ENCODE measurements around the gene RMRP.

Gene RMRP

DNA sequence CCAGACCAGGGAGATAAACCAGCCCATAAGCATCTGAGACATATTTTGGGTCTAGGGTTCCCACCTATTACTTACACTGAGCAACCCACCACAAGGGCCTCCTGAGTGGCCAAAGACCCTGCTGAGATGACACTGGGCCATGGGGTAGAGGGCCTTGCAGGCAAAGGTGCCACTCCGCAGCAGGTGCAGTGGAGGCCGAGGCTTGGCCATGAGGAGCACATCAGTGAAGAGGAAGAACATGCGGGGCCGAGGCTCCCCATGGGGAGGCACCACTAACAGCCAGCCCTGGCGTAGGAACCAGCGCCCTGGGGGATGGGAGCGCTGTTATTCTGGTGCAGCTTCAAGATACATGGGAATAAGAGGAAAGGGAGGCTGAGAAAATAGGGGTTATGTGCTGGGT, 4.6 kb upstream of the RMRP start:
- no peak overlapping the region for H3K4me2 ChIP-seq (ENCODE audit: low read depth, low read length)
- TF ChIP-seq, protein P1, sequence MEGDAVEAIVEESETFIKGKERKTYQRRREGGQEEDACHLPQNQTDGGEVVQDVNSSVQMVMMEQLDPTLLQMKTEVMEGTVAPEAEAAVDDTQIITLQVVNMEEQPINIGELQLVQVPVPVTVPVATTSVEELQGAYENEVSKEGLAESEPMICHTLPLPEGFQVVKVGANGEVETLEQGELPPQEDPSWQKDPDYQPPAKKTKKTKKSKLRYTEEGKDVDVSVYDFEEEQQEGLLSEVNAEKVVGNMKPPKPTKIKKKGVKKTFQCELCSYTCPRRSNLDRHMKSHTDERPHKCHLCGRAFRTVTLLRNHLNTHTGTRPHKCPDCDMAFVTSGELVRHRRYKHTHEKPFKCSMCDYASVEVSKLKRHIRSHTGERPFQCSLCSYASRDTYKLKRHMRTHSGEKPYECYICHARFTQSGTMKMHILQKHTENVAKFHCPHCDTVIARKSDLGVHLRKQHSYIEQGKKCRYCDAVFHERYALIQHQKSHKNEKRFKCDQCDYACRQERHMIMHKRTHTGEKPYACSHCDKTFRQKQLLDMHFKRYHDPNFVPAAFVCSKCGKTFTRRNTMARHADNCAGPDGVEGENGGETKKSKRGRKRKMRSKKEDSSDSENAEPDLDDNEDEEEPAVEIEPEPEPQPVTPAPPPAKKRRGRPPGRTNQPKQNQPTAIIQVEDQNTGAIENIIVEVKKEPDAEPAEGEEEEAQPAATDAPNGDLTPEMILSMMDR (IDR thresholded peaks at IDR 0.05; ENCODE audit: low read length): no peak
- TF ChIP-seq EZH2 (optimal IDR thresholded peaks at IDR 0.05; ENCODE audit: low read depth, low read length) (no peak), EZH2phosphoT487 (IDR thresholded peaks at IDR 0.05; ENCODE audit: low read length) (no peak)

DNA sequence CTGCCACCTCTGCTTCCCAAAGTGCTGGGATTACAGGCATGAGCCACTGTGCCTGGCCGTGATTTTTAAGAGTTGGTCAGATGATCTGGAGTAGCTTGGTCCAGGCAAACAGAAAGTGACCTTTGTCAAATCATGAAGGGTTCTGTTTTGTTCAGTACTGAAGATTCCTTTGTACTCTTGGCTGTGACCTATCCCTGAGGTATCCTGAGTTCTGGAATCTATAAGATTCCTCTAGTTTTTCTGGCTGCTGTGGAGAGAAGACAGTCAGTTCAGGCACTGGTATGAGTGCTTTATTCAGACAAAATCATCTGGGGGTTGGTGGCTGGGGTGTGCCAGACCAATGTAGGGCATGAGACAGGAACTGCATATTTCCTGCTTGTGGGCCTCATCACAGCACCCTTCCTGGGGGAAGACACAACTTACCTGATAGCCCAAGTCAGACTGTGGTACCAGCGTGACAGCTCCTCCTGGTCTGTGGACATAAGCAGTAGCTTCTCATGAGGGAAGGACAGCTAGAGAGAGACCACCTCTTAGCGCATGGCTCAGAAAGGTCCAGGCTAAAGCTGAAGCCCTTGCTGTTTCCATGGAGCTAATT, 4.0 kb upstream of the RMRP start:
- H3K27me3 ChIP-seq (replicated peaks; ENCODE audit: insufficient read depth, low read length): no peaks in the 10 kb centered on the region
- H4K20me1 ChIP-seq (ENCODE audit: insufficient read depth, low read length): no peaks in the 10 kb centered on the region
- H3F3A ChIP-seq (ENCODE audit: insufficient read depth, low read length): peaks cover 36% of the 10 kb centered on the region
- no peak for TF ChIP-seq EZH2phosphoT487 (IDR thresholded peaks at IDR 0.05; ENCODE audit: low read length)
- no peak for TF ChIP-seq EZH2 (optimal IDR thresholded peaks at IDR 0.05; ENCODE audit: low read depth, low read length)
- TF ChIP-seq, protein P1 (IDR thresholded peaks at IDR 0.05; ENCODE audit: low read length): no peak
- no peak overlapping the region for H3K9ac ChIP-seq (ENCODE audit: low read length)
- H3K4me1 ChIP-seq (ENCODE audit: low read length): peaks cover 22% of the 10 kb centered on the region
- no peak overlapping the region for H3K27ac ChIP-seq (ENCODE audit: low read length)
- no peaks in the 10 kb centered on the region for H3K36me3 ChIP-seq (replicated peaks; ENCODE audit: insufficient read depth, low read length)
- H3K9me2 ChIP-seq (replicated peaks; ENCODE audit: insufficient read depth, low read length): no peaks in the 10 kb centered on the region
- H3K9me3 ChIP-seq (replicated peaks; ENCODE audit: insufficient read depth, low read length): no peaks in the 10 kb centered on the region
- peaks cover 14% of the 10 kb centered on the region for H3K79me2 ChIP-seq (ENCODE audit: low read length)
- DNase-seq: no peak
- H2AFZ ChIP-seq (ENCODE audit: low read length): no peak overlapping the region
- no peak overlapping the region for H3K4me2 ChIP-seq (ENCODE audit: low read depth, low read length)
- no peak overlapping the region for H3K4me3 ChIP-seq (ENCODE audit: low read length)

More for the DNA sequence above, 4.6 kb upstream of the RMRP start:
- Histone ChIP-seq H3K9me3 (replicated peaks; ENCODE audit: insufficient read depth, low read length) (no peaks in the 10 kb centered on the region), H3K4me1 (ENCODE audit: low read length) (peaks cover 18% of the 10 kb centered on the region), H2AFZ (ENCODE audit: low read length) (no peak overlapping the region), H3K9ac (ENCODE audit: low read length) (no peak overlapping the region), H3K27ac (ENCODE audit: low read length) (no peak overlapping the region), H3K4me3 (ENCODE audit: low read length) (no peak overlapping the region), H3K9me2 (replicated peaks; ENCODE audit: insufficient read depth, low read length) (no peaks in the 10 kb centered on the region), H3K36me3 (replicated peaks; ENCODE audit: insufficient read depth, low read length) (no peaks in the 10 kb centered on the region), H3K79me2 (ENCODE audit: low read length) (peaks cover 14% of the 10 kb centered on the region), H3F3A (ENCODE audit: insufficient read depth, low read length) (peaks cover 30% of the 10 kb centered on the region), H3K27me3 (replicated peaks; ENCODE audit: insufficient read depth, low read length) (no peaks in the 10 kb centered on the region), H4K20me1 (ENCODE audit: insufficient read depth, low read length) (no peaks in the 10 kb centered on the region)
- no peak for DNase-seq

DNA sequence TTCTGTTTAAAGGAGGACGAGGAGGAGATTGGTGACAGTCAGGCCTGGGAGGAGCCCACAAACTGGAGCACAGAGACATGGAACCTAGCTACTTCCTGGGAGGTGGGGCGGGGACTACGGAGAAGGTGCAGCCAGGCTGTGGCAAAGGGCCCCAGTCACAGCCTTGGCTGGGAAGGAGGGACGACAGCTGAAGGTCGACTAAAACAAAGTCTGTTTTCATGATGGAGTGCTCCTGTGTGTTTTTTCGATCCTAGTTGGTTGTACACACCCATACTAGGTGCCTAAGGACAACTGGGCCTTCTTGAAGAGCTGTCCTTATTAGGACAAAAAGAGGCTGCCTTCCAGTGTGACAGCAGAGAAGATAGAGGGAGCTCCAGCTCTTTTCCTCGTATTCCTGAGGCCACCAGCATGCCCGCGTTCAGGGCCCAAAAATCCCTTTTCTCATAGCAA, 3.2 kb upstream of the RMRP start:
- peaks cover 36% of the 10 kb centered on the region for H3F3A ChIP-seq (ENCODE audit: insufficient read depth, low read length)
- TF ChIP-seq EZH2 (optimal IDR thresholded peaks at IDR 0.05; ENCODE audit: low read depth, low read length) (no peak), EZH2phosphoT487 (IDR thresholded peaks at IDR 0.05; ENCODE audit: low read length) (no peak)
- TF ChIP-seq, protein P1 (IDR thresholded peaks at IDR 0.05; ENCODE audit: low read length): no peak
- no peaks in the 10 kb centered on the region for H3K36me3 ChIP-seq (replicated peaks; ENCODE audit: insufficient read depth, low read length)
- H3K4me1 ChIP-seq (ENCODE audit: low read length): peaks cover 22% of the 10 kb centered on the region
- peaks cover 14% of the 10 kb centered on the region for H3K79me2 ChIP-seq (ENCODE audit: low read length)
- no peak overlapping the region for H3K27ac ChIP-seq (ENCODE audit: low read length)
- no peaks in the 10 kb centered on the region for H4K20me1 ChIP-seq (ENCODE audit: insufficient read depth, low read length)
- H2AFZ ChIP-seq (ENCODE audit: low read length): no peak overlapping the region
- no peak for DNase-seq
- H3K4me2 ChIP-seq (ENCODE audit: low read depth, low read length): no peak overlapping the region
- no peak overlapping the region for H3K9ac ChIP-seq (ENCODE audit: low read length)
- H3K27me3 ChIP-seq (replicated peaks; ENCODE audit: insufficient read depth, low read length): no peaks in the 10 kb centered on the region
- H3K9me2 ChIP-seq (replicated peaks; ENCODE audit: insufficient read depth, low read length): no peaks in the 10 kb centered on the region
- no peaks in the 10 kb centered on the region for H3K9me3 ChIP-seq (replicated peaks; ENCODE audit: insufficient read depth, low read length)
- no peak overlapping the region for H3K4me3 ChIP-seq (ENCODE audit: low read length)
